Fibroblast of lung (primary cell): ENCODE data around the gene CTTN. TPM values are rescaled to one million over a fixed set of nuclear protein-coding genes. Genes with fewer than 3 reads are reported as not detected.

Source experiments
- DNase-seq, 2 donors: peaks; one replicate each; pipeline versions ENCODE4 v3.0.0 to v3.0.0-alpha.2; 2010; ENCODE audit warnings: low read depth in 2 of 2
- H2AFZ ChIP-seq: 2 replicates; pipeline ENCODE4 v1.5.1; 2012; ENCODE audit warnings: low read length, control low read depth, inconsistent platforms
- H3K27ac ChIP-seq: 2 replicates; pipeline ENCODE4 v1.5.1; 2011; ENCODE audit warnings: low read length, control low read depth; ENCODE audit not compliant: insufficient read depth
- H3K27me3 ChIP-seq: 2 replicates; pipeline ENCODE4 v1.5.1; 2011; ENCODE audit warnings: mild to moderate bottlenecking, low read length; ENCODE audit not compliant: control insufficient read depth, insufficient read depth
- H3K36me3 ChIP-seq: 2 replicates; pipeline ENCODE4 v1.5.1; 2011; ENCODE audit warnings: low read length; ENCODE audit not compliant: control insufficient read depth, insufficient read depth
- H3K4me1 ChIP-seq: 2 replicates; pipeline ENCODE4 v1.5.1; 2011; ENCODE audit warnings: low read length; ENCODE audit not compliant: control insufficient read depth, insufficient read depth; ENCODE audit errors: extremely low read depth
- H3K4me2 ChIP-seq: 2 replicates; pipeline ENCODE4 v1.5.1; 2011; ENCODE audit warnings: low read length, control low read depth; ENCODE audit not compliant: insufficient read depth; ENCODE audit errors: extremely low read depth
- H3K4me3 ChIP-seq, 4 experiments: fragments of 200-600 bp in 1 of 4; sonication (generic) in 1 of 4; replicated peaks in 1 of 4; 2 replicates each; pipeline ENCODE4 v1.5.1; 2011 to 2016; ENCODE audit warnings: low read length in 4 of 4, low read depth in 3 of 4, mild to moderate bottlenecking in 3 of 4, control low read depth in 2 of 4, inconsistent platforms in 1 of 4, mixed read lengths in 1 of 4; ENCODE audit not compliant: insufficient read depth in 1 of 4; ENCODE audit errors: control extremely low read depth in 1 of 4
- H3K79me2 ChIP-seq: 2 replicates; pipeline ENCODE4 v1.5.1; 2012; ENCODE audit warnings: mild to moderate bottlenecking, low read length, inconsistent platforms; ENCODE audit not compliant: control insufficient read depth, insufficient read depth
- H3K9ac ChIP-seq: 2 replicates; pipeline ENCODE4 v1.5.1; 2011; ENCODE audit warnings: mild to moderate bottlenecking, low read length, control low read depth; ENCODE audit not compliant: insufficient read depth
- H3K9me3 ChIP-seq: 2 replicates; pipeline ENCODE4 v1.5.1; 2012; ENCODE audit warnings: low read depth, low read length; ENCODE audit not compliant: control insufficient read depth, insufficient read depth
- H4K20me1 ChIP-seq: 2 replicates; pipeline ENCODE4 v1.5.1; 2011; ENCODE audit warnings: low read length; ENCODE audit not compliant: control insufficient read depth, insufficient read depth; ENCODE audit errors: extremely low read depth
- EZH2 ChIP-seq: IDR thresholded peaks from 2 replicates; pipeline ENCODE4 v1.5.1; 2012; ENCODE audit warnings: low read length, control low read depth, mild to moderate bottlenecking; ENCODE audit errors: missing control alignments
- polyA plus RNA-seq, 2 donors: library from polyadenylated mRNA; depleted of rRNA in 1 of 2; stranded (reverse) in 1 of 2; unstranded in 1 of 2; fragments of >200 nt; gene quantifications; 2 replicates each; pipeline ENCODE4 v1.2.1, GENCODE V29; 2011 to 2012; ENCODE audit warnings: missing spikeins in 1 of 2
- total RNA-seq: library from RNA; depleted of rRNA; stranded (reverse); fragments of >200 nt; gene quantifications from 2 replicates; pipeline ENCODE4 v1.2.1, GENCODE V29; 2014
- TF ChIP-seq, protein P1 (sequence below), 2 donors: IDR thresholded peaks in 1 of 2; conservative IDR thresholded peaks in 1 of 2; 1 replicate in 1 of 2; 2 replicates in 1 of 2; pipeline ENCODE4 v1.5.1; 2011 to 2012; ENCODE audit warnings: low read length in 2 of 2, control low read depth in 1 of 2, inconsistent platforms in 1 of 2, low read depth in 1 of 2, mild to moderate bottlenecking in 1 of 2

CTTN gene
- total and polyA plus RNA-seq, 2 donors (not counting 1 experiment from before 2014, with no cell fraction given): 198 to 428 TPM

- Histone ChIP-seq H4K20me1 (no peaks in the 10 kb centered on the region), H3K4me2 (no peak overlapping the region)
- DNase-seq: no peak
Observed at GRCh38 chr11:70411713-70412452, 13.6 kb downstream of the CTTN start.

DNA sequence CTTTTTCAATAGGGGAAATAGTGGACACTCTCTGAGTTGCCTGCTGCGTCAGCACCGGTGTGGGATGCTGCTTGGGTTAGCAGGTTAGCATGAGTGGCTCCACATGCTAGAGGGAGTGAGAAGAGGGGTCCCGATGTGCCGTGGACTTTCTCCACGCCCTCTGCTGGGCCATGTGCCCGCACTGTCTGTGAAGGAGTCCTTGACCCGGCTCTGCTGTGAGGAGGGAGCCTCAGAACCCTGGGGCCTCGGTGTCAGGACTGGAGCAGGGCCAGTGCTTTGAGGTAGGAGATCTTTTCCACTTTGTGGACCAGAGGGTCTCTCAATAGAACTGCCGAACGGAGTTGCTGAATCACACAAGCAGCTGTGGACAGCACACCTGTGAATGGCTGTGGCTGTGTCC, 14.8 kb downstream of the CTTN start:
- TF ChIP-seq, protein P1, sequence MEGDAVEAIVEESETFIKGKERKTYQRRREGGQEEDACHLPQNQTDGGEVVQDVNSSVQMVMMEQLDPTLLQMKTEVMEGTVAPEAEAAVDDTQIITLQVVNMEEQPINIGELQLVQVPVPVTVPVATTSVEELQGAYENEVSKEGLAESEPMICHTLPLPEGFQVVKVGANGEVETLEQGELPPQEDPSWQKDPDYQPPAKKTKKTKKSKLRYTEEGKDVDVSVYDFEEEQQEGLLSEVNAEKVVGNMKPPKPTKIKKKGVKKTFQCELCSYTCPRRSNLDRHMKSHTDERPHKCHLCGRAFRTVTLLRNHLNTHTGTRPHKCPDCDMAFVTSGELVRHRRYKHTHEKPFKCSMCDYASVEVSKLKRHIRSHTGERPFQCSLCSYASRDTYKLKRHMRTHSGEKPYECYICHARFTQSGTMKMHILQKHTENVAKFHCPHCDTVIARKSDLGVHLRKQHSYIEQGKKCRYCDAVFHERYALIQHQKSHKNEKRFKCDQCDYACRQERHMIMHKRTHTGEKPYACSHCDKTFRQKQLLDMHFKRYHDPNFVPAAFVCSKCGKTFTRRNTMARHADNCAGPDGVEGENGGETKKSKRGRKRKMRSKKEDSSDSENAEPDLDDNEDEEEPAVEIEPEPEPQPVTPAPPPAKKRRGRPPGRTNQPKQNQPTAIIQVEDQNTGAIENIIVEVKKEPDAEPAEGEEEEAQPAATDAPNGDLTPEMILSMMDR (conservative IDR thresholded peaks at IDR 0.05 in 1 of 2, IDR thresholded peaks at IDR 0.05 in 1 of 2; ENCODE audit: low read depth in 1 of 2, low read length in 2 of 2): no peak
- H3K4me3 ChIP-seq: no peak overlapping the region
- H3K4me2 ChIP-seq: no peak overlapping the region
- H3K79me2 ChIP-seq: peaks cover 22% of the 10 kb centered on the region
- H2AFZ ChIP-seq: no peak overlapping the region
- H3K36me3 ChIP-seq: peaks cover 64% of the 10 kb centered on the region
- H3K9me3 ChIP-seq: no peaks in the 10 kb centered on the region
- H3K27me3 ChIP-seq: no peaks in the 10 kb centered on the region
- H3K9ac ChIP-seq: no peak overlapping the region
- no peaks in the 10 kb centered on the region for H4K20me1 ChIP-seq
- H3K27ac ChIP-seq: no peak overlapping the region
- no peak for DNase-seq
- H3K4me1 ChIP-seq: peaks cover 5% of the 10 kb centered on the region

More at GRCh38 chr11:70411713-70412452, 13.6 kb downstream of the CTTN start:
- peaks cover 5% of the 10 kb centered on the region for H3K4me1 ChIP-seq
- H3K9ac ChIP-seq: no peak overlapping the region
- peaks cover 31% of the 10 kb centered on the region for H3K79me2 ChIP-seq
- no peak overlapping the region for H2AFZ ChIP-seq
- no peak for TF ChIP-seq EZH2
- TF ChIP-seq, protein P1 (conservative IDR thresholded peaks at IDR 0.05 in 1 of 2, IDR thresholded peaks at IDR 0.05 in 1 of 2; ENCODE audit: low read depth in 1 of 2, low read length in 2 of 2): no peak
- no peaks in the 10 kb centered on the region for H3K27me3 ChIP-seq
- peaks cover 64% of the 10 kb centered on the region for H3K36me3 ChIP-seq
- no peak overlapping the region for H3K4me3 ChIP-seq
- H3K27ac ChIP-seq: no peak overlapping the region
- no peaks in the 10 kb centered on the region for H3K9me3 ChIP-seq

- peaks cover 57% of the 10 kb centered on the region for H3K36me3 ChIP-seq
- no peak overlapping the region for H2AFZ ChIP-seq
- peaks cover 21% of the 10 kb centered on the region for H3K79me2 ChIP-seq
Observed at GRCh38 chr11:70414341-70415100, 16.2 kb downstream of the CTTN start.

More at GRCh38 chr11:70414341-70415100, 16.2 kb downstream of the CTTN start:
- Histone ChIP-seq H4K20me1 (no peaks in the 10 kb centered on the region), H3K4me3 (no peak overlapping the region), H3K27ac (peak overlapping the region; percentile 39), H3K4me1 (peaks cover 5% of the 10 kb centered on the region), H3K27me3 (no peaks in the 10 kb centered on the region), H3K9me3 (no peaks in the 10 kb centered on the region), H3K9ac (no peak overlapping the region), H3K4me2 (no peak overlapping the region)
- TF ChIP-seq EZH2: no peak
- TF ChIP-seq, protein P1 (conservative IDR thresholded peaks at IDR 0.05 in 1 of 2, IDR thresholded peaks at IDR 0.05 in 1 of 2; ENCODE audit: low read depth in 1 of 2, low read length in 2 of 2): no peak
- DNase-seq: no peak
